T-cell (primary cell): ENCODE data around the gene SSX1. TPM values are rescaled to one million over a fixed set of nuclear protein-coding genes. Genes with fewer than 3 reads are reported as not detected.
"Not testable (repeated sequence)": the region's sequence is repeated elsewhere in the genome, so short reads cannot be mapped to it uniquely, and the experiment has no call there.

Source experiments
- ATAC-seq, 4 experiments: fragments of 200-7000 bp in 3 of 4; fragments of 150-1000 bp in 1 of 4; cut with Tn5 transposase; replicated peaks in 1 of 4; 1 replicate in 3 of 4; 2 replicates in 1 of 4; pipeline ENCODE4 v1.10.0; 2021; ENCODE audit warnings: moderate library complexity in 3 of 4, mild to moderate bottlenecking in 2 of 4, moderate number of reproducible peaks in 1 of 4
- CTCF ChIA-PET, 2 donors: fragments of 300-600 bp; sonication (Branson Sonifier 250); formaldehyde crosslinking; loops; one replicate each; lab custom pipeline; 2022; ENCODE audit warnings: antibody characterized with exemption in 2 of 2; lab: Charles Lee
- POLR2A ChIA-PET, 2 donors: fragments of 300-600 bp; sonication (Branson Sonifier 250); formaldehyde crosslinking; loops; one replicate each; lab custom pipeline; 2022; ENCODE audit warnings: antibody characterized with exemption in 2 of 2; lab: Charles Lee
- DNase-seq, 35 experiments: peaks; one replicate each; pipeline versions ENCODE4 v3.0.0 to v3.0.0-alpha.2; 2013 to 2023
- H3K27ac ChIP-seq: one replicate; pipeline ENCODE4 v1.5.1; 2013; ENCODE audit warnings: low read length
- H3K27me3 ChIP-seq, 2 experiments: replicated peaks in 1 of 2; 1 replicate in 1 of 2; 2 replicates in 1 of 2; pipeline versions ENCODE4 v1.6.1 to v1.7.0; 2013; ENCODE audit warnings: low read length in 1 of 2, mixed read lengths in 1 of 2; ENCODE audit not compliant: control insufficient read depth in 2 of 2, insufficient read depth in 2 of 2; ENCODE audit errors: extremely low read depth in 1 of 2
- H3K36me3 ChIP-seq, 2 donors: 1 replicate in 1 of 2; 2 replicates in 1 of 2; pipeline versions ENCODE4 v1.6.1 to v1.7.0; 2013; ENCODE audit warnings: low read length in 1 of 2; ENCODE audit not compliant: control insufficient read depth in 2 of 2, insufficient read depth in 1 of 2; ENCODE audit errors: extremely low read depth in 1 of 2
- H3K4me1 ChIP-seq, 2 experiments: 1 replicate in 1 of 2; 2 replicates in 1 of 2; pipeline versions ENCODE4 v1.6.1 to v1.7.0; 2013; ENCODE audit warnings: low read length in 2 of 2, mixed read lengths in 1 of 2; ENCODE audit not compliant: insufficient read depth in 2 of 2, control insufficient read depth in 1 of 2; ENCODE audit errors: extremely low read depth in 1 of 2
- H3K4me3 ChIP-seq, 2 donors: 1 replicate in 1 of 2; 2 replicates in 1 of 2; pipeline versions ENCODE4 v1.5.1 to v1.7.0; 2013; ENCODE audit warnings: mild to moderate bottlenecking in 2 of 2, low read length in 1 of 2, moderate library complexity in 1 of 2; ENCODE audit not compliant: control insufficient read depth in 1 of 2; ENCODE audit errors: extremely low read depth in 1 of 2
- H3K9me3 ChIP-seq: 2 replicates; pipeline ENCODE4 v1.7.0; 2013
- H3K27ac Mint-ChIP-seq, 2 donors: one replicate each; pipeline ENCODE4 v1.8.0; 2020 to 2021; ENCODE audit warnings: mild to moderate bottlenecking in 2 of 2, mixed read lengths in 2 of 2
- H3K27me3 Mint-ChIP-seq, 2 donors: one replicate each; pipeline ENCODE4 v1.8.0; 2021 to 2022; ENCODE audit warnings: mixed read lengths in 2 of 2
- H3K36me3 Mint-ChIP-seq: one replicate; pipeline ENCODE4 v1.8.0; 2021; ENCODE audit warnings: mixed read lengths
- H3K4me1 Mint-ChIP-seq, 3 donors: one replicate each; pipeline ENCODE4 v1.8.0; 2020 to 2022; ENCODE audit warnings: mixed read lengths in 3 of 3, mild to moderate bottlenecking in 1 of 3
- H3K4me3 Mint-ChIP-seq, 3 donors: one replicate each; pipeline ENCODE4 v1.8.0; 2020 to 2022; ENCODE audit warnings: mild to moderate bottlenecking in 3 of 3, mixed read lengths in 3 of 3, moderate library complexity in 3 of 3
- H3K9me3 Mint-ChIP-seq, 3 donors: one replicate each; pipeline ENCODE4 v1.8.0; 2020 to 2022; ENCODE audit warnings: mixed read lengths in 3 of 3
- WGBS: methylation state at CpG from one replicate; pipeline ENCODE4 v1.1.5; 2013; ENCODE audit warnings: missing lambda C conversion rate; ENCODE audit not compliant: insufficient coverage; 5-methylcytosine and 5-hydroxymethylcytosine counted together
- total RNA-seq, 35 experiments: library from RNA in 6 of 35; stranded (reverse) in 6 of 35; fragments of 120-200 nt in 1 of 35; gene quantifications; one replicate each; pipeline versions ENCODE4 v1.2.1 to v1.2.4 and lab custom pipeline; 2013 to 2026

The SSX1 gene
- total RNA-seq, 5 donors from 2014 or later (not counting 1 experiment from before 2014, with no cell fraction given), result 0.26 to 0.32 (median 0.29) TPM; not detected in 2

GRCh38 chrX:48306175-48306574 lies 51.0 kb downstream of the SSX1 start:
- no peak overlapping the region for H3K27ac ChIP-seq
- no peaks in the 10 kb centered on the region for H3K36me3 ChIP-seq
- DNase-seq (no peak), ATAC-seq (no peak)
- H3K4me3 Mint-ChIP-seq, result no peak overlapping the region
- 80% methylated on average over 3 of the region's 11 CpGs for WGBS
- no peak overlapping the region for H3K27ac Mint-ChIP-seq
- no peaks in the 10 kb centered on the region for H3K36me3 Mint-ChIP-seq
- no peaks in the 10 kb centered on the region for H3K4me1 ChIP-seq
- H3K9me3 Mint-ChIP-seq, result no peaks in the 10 kb centered on the region
- no peaks in the 10 kb centered on the region for H3K4me1 Mint-ChIP-seq
- H3K27me3 Mint-ChIP-seq, result peaks cover 4 to 12% of the 10 kb centered on the region in 2 donors
- H3K27me3 ChIP-seq, result no peaks in the 10 kb centered on the region
- no peak overlapping the region for H3K4me3 ChIP-seq
- ChIA-PET POLR2A (no interaction called here), CTCF (no interaction called here)
- no peaks in the 10 kb centered on the region for H3K9me3 ChIP-seq

GRCh38 chrX:48313996-48314395 lies 58.8 kb downstream of the SSX1 start:
- WGBS, result 100% methylated on average over 1 of the region's 2 CpGs
- H3K4me1 Mint-ChIP-seq, H3K27me3 Mint-ChIP-seq, DNase-seq, H3K36me3 ChIP-seq, H3K4me1 ChIP-seq, ATAC-seq, POLR2A ChIA-PET, H3K27me3 ChIP-seq, H3K9me3 ChIP-seq, H3K4me3 Mint-ChIP-seq, H3K9me3 Mint-ChIP-seq, H3K27ac ChIP-seq, H3K36me3 Mint-ChIP-seq, H3K4me3 ChIP-seq, CTCF ChIA-PET, H3K27ac Mint-ChIP-seq: not testable (repeated sequence)

Other genes with a start within 250 kb of the SSX1 start
- gene SPACA5, start 248.4 kb upstream of the SSX1 start, total RNA-seq, result not detected
- gene ZNF630, start 183.8 kb upstream of the SSX1 start, total RNA-seq, result 1 to 10 TPM; 2.1 to 3.3 (median 2.7) TPM
- not detected for gene SPACA5B, start 124.8 kb upstream of the SSX1 start, total RNA-seq
- gene SSX5, start 58.6 kb upstream of the SSX1 start, total RNA-seq, result not detected
- gene SSX3, start 101.3 kb downstream of the SSX1 start, total RNA-seq, result not detected
- gene SSX4, start 128.1 kb downstream of the SSX1 start, total RNA-seq, result not detected
- gene SSX4B, start 156.6 kb downstream of the SSX1 start, total RNA-seq, result not detected
- 10 to 100 TPM; 18.0 to 37.0 (median 26.5) TPM for gene SLC38A5, start 214.9 kb downstream of the SSX1 start, total RNA-seq
- gene FTSJ1, start 220.8 kb downstream of the SSX1 start, total RNA-seq, result 10 to 100 TPM; 51.4 to 64.9 (median 56.8) TPM